Activated CD4-positive, CD25-positive, alpha-beta regulatory T cell treated with anti-CD3 and anti-CD28 coated beads, Interleukin-2, amount 50 U/mL, for 16 hours (primary cell): ENCODE measurements around the gene CST9.

Source experiments
- DNase-seq: peaks from one replicate; pipeline ENCODE4 v3.0.0-alpha.2; 2020; ENCODE audit warnings: low read depth, low spot score

The CST9 gene, protein sequence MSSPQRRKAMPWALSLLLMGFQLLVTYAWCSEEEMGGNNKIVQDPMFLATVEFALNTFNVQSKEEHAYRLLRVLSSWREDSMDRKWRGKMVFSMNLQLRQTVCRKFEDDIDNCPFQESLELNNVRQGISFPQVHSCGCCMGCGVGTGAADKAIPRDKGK

DNA sequence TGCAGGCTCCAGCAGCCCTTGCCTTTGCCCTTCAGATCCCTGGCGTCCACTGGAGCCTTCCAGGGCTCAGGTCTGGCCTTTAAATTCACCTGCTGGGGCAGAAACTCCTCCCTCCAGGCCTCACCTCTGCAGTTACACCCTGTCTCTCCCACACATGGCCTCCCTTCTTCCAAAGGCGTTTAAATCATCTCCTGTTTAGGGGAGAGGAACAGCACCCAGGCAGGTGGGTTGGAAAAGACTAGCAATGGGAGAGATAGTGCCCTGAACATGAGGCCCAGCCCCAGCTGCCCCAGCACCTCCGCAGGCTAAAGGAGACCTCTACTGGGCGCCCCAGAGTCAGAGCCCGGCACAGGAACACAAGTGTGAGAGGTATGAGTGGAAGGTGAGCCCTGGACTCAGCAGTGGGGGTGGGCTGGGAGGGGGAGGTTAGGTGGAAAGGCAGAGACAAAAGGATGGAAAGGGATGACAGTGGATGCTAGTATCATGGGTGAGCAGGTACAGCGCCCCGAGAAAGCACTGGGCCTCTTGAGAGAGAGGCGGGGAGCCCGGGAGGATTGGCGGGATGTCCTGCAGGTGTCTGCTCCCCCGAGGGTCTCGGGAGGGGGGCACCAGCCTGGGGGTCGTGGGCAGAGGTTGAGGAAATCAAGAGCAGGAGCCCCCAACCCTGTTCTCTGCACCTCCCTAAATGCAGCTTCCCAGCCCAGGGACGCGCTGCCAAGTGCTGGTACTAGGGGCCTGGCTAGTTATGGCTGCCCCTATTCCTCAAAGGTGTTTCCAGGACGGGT lies at the start of gene CST9:
Gene CST9 (minus strand): TSS at position 51 of the 785 bp plus-strand sequence. CDS start 53 bp downstream, outside the sequence.
- no peak for DNase-seq

DNA sequence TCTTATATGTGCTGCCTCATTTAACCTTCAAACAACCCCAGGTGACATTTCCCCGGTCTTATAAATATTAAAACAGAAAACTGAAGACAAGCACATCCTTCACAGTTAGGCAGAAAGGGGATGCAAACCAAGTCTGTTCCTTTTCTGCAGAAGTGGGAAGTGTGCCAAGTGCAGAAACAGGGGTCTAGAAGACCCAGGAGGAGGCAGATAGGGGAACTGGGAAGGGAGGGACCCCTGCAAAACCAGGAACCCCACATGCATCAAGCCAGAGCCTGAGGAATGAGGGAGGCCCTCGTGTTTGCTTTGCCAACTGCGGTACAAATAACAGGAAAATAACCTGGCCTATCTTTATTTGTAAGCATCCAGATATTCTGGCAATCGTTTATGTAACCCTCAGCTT lies 49.0 kb upstream of the CST9 start:
- DNase-seq: no peak

DNA sequence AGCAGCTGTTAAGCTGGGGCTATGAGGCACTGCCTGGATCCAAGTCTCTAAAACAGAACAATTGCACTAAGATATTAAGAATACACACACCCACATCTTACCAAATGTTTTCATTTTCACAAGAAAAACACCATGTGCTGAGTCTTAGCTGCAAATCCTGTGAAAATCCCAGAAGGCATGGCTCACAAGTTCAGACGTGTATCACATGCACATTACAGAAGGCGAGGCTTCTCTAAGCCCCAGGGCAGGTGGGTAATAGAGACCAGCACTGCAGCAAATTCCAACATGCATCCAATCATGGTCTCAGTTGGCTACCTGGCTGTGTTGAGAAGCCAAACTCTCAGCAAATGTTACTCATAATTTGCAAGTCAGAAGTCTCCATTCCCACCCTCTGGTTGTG lies 48.3 kb upstream of the CST9 start:
- no peak for DNase-seq

DNA sequence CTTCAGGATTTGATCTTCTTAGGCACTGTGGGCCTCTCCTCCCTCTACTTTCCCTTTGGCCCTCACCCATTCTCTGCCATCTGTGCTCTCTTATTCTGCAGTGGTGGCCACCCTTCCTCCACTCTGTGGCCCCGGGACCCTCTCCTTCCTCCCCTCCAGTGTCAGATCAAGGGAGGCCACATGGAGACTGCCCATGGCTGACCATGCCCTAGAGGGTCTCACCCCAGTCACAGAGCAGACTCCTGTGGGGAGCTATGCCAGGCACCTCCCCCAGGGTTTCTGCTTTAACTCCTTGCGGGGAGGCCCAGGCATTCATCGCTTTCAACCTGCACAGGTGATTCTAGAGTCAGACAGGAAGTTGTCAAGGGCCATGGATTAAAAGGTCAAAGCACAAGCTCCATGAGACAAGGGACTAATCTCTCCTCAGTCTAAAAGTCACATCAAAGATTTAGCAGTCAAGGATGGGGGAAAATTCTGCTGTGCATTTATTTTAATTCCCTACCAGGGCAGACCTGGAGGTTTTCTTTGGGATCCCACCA lies 47.8 kb upstream of the CST9 start:
- DNase-seq: no peak

DNA sequence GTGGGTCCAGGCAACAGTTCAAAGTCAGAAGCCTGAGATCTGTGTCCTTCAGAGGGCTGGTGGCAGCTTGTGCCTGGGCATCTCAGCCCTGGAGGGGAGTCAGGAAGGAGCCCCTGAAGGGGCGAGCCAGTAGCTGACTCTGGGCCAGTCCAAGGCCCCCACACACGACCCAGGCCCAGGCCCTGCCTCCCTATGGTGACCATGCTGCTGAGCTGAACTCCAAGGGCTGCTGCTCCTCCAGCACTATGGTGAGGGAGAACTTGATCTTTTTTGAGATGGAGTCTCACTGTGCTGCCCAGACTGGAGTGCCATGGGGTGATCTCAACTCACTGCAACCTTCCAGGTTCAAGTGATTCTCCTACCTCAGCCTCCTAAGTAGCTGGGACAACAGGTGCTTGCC lies 47.2 kb upstream of the CST9 start:
- DNase-seq: no peak

DNA sequence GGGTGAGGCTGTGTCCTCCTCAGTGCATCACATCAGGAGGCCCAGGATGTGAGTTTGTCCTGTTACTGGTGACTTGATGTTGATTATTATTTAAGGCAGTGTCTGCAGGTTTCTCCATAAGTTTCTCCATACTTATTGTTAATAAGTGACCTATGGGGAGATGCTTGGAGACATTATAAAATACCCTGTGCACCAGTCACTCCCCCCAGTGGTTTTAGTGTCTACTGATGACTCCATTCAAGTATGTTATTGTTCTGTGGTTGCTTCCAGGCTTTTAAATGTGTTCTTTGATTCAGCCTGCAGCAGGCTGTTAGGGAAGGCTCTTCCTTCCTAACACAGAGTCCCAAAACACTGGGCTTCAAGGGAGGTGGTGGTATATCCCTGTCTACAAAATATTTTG lies 46.7 kb upstream of the CST9 start:
- DNase-seq: no peak

DNA sequence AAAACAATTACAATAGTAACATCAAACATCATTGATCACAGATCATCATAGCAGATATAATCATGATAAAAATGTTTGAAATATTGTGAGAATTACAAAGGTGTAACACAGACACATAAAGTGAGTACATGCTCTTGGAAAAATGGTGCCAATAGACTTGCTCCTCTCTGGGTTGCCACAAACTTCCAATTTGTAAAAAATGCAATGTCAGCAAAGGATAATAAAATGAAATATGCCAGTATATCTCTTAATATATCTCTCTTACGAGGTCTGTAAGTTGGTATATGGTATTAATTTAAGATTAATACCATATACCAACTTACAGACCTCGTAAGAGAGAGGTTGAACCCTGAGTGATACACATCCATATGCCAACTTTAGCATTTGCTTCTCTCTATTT lies 45.4 kb upstream of the CST9 start:
- DNase-seq: no peak

DNA sequence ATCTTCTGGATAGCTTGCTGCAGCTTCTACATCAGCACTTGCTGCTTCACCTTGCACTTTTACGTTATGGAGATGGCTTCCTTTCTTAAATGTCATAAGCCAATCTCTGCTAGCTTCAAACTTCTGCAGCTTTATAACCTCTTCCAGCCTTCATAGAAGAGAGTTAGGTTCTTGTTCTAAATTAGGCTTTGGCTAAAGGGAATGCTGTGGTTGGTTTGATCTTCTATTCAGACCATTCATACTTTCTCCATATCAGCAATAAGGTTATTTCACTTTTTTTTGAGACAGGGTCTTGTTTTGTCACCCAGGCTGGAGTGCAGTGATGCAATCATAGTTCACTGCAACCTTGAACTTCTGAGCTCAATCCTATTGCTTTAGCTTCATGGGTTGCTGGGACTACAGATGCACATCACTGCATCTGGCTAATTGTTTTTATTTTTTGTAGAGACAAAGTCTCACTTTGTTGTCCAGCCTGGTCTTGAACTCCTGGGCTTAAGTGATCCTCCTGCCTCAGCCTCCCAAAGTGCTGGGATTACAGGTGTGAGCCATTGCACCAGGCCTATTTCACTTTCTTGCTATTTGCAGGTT lies 44.2 kb upstream of the CST9 start:
- DNase-seq: no peak

DNA sequence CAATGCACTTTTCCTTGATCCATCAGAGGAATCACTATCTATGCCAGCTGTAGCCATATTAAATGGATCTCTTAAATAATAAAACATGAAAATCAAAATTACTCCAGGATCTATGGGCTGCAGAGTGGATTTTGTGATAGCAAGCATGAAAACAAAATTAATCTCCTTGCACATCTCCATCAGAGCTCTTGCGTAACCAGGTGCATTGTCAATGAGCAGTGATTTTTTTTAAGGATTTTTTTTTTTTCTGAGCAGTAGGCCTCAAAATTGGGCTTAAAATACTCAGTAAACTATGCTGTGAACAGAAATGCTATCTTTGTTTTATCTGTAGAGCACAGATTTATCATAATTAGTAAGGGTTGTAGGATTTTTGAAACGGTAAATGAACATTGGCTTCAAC lies 43.5 kb upstream of the CST9 start:
- DNase-seq: no peak

DNA sequence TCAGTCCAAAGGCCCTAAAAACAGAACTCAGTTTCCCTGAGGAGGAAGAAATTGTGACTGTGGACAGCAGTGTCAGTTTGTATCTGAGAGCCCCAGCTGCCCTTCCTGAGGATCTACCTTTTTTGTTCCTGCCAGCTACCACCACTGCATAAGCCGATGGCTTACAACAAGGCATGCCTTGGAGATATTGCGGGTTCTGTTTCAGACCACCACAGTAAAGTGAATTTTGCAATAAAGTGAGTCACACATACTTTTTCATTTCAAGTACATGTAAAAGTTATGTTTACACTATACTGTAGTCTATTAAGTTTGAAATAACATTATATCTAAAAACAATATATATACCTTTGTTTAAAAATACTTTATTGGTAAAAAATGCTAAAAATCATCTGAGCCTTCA lies 41.6 kb upstream of the CST9 start:
- DNase-seq: no peak

DNA sequence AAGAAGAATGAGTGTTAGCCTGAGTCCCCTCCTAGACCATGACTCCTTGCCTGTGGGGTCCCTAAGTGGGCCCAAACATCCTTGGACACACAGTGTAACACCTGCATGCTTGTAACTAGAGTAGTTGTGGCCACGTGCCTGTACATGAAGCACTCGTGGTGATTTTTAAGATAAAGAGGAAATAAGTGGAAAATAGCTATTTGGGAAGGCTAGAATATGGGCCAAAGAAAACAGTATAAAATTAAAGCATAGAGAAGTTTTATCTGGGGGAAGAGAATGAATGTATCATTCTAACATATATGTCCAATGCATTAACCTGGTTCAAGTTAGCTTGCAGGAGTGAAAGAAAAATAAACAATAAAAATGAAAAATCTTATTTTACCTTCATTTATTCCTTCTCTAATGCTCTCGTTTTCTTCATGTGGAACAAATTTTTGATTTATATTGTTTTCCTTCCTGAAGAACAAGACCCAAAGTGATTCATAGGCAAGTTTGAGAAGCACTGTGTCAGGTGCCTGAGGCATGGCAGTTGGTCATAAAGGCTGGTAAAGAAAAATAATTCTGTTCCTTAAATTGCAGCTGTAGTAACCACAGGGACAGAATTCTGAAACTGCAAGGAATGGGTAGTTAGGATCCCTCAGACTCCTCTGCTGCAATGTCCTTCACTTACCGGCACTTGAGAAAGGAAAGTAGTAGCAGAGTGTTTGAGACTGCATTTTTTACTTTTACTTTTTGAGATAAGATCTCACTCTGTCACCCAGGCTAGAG lies 40.6 kb upstream of the CST9 start:
- DNase-seq: no peak

DNA sequence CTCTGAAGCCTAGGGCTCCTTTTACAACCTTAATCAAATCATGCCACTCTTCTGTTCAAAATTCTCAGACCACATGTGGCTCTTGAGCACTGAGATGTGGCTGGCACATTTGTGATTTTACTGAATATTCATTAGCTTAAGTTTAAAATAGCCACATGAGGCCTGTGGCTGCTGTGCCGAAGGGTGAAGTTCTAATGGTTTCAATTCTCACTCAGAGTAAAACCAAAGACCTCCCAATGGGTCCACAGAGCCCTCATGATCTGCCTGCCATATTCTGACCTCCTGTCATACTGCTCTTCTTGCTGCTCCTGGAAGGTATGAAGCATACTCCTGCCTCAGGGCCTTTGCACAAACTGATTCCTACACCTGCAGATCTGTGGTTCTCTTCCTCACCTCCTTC lies 39.9 kb upstream of the CST9 start:
- no peak for DNase-seq

DNA sequence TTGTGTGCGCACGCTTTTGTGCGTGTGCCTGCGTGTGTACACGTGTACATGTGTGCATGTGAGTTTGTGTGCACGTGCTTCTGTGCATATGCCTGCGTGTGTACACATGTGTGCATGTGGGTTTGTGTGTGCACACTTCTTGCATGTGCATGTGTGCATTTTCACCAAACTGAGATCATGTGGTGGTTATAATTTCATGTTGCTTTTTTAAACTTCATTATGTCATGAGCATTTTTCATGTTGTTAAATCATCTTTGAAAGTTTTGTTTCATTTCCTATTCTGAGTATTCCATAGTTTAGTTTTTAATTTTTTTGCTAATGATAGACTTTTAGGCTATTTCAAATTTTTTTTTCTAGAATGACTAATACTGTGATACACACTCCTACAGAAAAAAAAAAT lies 38.4 kb upstream of the CST9 start:
- DNase-seq: no peak

DNA sequence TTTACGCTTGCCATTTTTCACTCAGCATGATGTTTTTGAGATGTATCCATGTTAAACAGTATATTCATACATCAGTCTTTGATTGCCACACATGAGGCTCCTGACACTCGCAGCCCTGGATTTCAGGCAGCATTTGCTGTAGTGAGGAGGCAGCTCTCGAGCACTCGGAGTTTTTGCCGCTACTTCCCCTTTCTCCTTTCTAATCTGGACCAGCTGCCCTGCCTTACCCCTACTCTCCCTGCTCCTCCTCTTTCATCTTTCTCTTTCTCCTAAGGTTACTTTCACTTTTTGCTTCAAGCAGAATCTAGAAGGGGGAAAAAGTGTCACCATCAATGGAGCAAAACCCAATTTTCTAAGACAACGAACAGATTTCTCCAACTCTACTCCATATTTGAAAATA lies 37.9 kb upstream of the CST9 start:
- DNase-seq: no peak

DNA sequence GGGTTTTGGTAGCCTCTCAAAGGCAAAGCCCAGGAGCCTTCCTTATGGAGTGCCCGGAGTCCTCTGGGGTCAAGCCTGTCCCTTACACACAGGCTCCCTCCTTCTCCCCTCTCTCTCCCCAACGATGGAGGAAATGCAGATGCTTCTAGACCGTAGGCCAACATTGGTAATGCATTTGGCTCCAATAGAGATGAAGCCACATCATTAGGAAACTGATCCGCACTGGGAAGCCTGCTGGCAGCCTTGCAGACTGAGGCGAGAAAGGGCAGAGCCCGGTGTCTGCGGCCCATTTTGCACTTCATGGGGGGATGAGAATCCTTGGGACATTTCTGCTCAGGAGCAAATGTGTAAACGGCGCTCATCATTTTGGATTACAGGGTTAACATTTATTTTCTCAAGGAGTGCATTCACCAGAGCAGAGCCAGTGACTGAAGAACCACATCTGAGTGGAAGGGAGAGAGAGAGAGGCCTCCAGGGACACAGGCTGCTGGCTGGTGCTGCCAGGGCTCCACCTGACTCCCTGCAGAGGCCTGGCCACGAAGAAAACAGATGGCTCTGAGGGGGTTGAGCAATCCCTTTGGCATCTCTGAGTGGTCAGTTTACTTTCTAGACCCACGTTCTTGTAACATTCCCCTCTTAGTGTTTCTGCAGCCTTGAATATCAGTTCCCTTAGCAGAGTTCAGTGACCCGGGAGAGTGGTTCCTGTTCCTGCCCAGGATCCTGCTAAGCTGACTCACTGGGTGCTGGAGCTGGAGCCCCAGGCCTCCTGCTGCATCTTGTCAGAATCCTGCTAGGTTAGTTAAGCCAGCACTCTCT lies 36.4 kb upstream of the CST9 start:
- DNase-seq: no peak

DNA sequence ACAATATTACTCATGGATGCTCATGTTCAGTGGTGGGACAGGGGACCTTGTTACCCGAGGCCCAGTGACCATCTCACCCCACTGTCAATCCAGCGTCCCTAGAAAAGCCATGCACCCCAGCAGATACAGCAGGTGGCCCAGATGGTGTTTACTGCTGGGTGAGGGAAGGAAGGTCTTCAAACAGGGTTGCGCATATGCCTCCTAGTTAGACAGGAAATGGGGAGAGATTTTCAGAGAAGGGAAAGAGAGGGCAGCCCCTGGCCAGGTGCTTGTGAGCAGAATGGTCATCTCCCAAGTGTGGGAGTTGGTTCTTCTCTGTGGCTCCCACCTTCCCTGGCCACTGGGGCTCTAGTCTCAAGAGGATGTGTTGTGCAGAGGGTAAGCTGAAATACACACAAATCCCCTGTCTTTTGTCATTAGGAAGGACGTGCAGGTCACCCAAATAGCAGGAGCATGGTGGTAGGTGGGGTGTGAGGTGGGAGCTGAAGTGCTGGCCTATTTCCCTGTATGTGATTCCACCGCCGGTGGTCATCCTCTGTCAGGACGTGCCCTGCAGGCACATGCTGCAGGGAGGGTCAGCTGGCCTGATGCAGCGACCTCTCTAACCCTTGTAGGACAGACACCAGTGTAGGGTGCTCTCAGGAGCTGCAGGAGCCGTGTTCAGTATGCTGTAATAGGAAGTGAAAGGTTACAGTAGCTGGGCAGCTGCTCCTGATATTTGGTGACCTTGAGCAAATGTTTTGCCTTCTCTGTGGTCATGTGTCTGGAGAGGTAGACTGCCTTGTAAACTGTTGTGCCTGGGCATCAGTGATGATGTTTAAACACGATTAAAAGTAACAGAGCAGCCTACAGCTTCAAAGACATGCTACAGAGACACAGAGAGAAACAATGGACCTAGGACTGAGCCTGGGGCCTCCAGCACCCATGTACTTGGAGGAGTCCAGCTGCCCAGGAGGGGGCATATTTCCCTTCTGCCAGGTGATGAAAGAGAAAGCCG lies 35.3 kb upstream of the CST9 start:
- DNase-seq: no peak

DNA sequence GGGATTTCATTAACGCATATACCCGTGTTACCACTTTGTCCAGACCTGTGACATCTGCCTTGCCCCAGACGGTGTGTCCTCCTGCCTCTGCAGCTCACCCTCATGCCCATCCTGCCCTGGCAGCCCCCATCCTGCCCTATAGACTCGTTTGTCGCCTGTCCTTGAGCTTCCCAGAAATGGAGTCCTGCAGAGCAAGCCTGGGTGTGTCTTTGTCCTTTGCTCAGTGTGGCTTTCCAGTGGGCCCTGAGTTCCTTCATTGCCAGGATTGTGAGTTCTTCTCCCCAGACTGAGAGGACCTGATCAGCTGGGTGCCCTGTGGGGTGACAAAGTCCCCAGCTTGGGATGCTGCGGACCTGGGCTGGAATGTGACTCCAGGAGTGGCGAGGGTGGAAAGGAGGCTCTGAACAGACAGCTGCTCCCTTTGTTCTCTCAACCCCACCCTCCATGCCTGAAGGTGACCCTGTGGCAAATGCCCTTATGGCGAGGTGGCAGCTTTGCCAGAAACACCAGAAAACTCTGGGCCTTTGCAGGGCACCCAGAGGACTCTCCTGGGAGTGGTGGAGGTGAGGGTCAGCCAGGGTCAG lies 34.4 kb upstream of the CST9 start:
- no peak for DNase-seq

DNA sequence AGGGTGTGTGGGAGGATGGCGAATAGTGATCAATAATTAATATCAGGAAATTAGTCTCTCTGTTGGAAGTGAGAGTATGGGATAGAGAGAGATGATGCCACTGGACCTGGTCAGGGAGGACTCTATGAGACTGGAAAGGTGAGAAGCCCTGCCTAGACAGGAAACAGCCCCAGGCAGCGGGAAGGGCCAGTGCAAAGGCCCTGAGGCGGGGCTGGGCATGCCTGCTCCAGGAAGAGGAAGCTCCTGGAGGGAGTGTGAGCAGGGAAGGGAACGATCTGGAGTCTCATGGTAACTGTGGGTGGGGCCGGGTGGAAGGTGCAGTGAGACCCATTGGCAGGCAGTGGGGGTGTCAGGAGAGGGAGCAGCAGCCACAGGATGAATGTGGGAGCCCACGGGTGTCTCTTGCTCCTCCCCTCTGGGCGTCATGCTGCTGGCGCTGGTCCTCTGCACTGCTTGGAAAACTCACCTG lies 33.8 kb upstream of the CST9 start:
- DNase-seq: no peak

DNA sequence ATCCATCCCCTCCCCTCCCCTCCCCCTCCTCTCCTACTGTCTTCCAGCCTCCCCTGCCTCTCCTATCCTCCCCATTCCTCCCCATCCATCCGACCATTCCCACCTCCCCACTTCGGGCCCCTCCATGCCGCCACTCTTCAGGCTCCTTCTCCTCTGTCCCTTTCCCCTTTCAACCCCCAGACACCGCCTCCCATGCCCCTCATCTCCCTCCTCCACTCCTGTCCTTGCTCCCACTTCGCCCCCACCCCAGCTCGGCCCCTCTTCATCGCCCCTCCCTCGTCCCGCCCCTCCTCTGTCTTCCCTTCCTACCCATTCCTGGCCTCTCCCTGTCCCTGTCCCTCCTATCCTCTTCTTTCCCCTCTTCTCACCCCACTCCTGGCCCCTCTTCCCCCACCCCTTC lies 32.6 kb upstream of the CST9 start:
- DNase-seq: no peak
